NCI-H345 (cell line): ENCODE data around the gene DLG5.
A peak's percentile ranks its signal among the peaks of the same experiment; 100 is the strongest.

Experiments used
- DNase-seq: peaks from one replicate; lab custom pipeline; 2025; lab: John Stamatoyannopoulos, UW

The DLG5 gene

DNA sequence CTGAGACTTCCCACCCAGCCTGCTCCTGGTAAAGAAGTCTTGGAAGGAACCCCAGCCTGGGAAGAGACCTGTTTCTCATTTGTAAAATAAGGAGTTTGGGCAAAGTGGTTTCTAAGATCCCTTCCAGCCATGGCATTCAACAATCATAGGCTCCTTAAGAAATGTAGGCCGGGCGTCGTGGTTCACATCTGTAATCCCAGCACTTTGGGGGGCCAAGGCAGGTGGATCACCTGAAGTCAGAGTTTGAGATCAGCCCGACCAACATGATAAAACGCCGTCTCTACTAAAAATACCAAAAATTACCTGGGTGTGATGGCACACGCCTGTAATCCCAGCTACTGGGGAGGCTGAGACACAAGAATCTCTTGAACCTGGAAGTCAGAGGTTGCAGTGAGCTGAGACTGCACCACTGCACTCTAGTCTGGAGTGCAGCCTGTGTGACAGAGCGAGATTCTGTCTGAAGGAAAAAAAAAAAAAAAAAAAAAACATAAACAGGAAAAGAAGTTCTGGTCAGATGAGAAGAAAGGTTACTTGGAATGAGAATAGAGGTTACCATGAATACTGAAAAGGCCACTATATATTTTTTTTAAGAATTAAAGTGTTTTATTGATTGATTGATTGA, 15.9 kb downstream of the DLG5 start:
- no peak for DNase-seq

DNA sequence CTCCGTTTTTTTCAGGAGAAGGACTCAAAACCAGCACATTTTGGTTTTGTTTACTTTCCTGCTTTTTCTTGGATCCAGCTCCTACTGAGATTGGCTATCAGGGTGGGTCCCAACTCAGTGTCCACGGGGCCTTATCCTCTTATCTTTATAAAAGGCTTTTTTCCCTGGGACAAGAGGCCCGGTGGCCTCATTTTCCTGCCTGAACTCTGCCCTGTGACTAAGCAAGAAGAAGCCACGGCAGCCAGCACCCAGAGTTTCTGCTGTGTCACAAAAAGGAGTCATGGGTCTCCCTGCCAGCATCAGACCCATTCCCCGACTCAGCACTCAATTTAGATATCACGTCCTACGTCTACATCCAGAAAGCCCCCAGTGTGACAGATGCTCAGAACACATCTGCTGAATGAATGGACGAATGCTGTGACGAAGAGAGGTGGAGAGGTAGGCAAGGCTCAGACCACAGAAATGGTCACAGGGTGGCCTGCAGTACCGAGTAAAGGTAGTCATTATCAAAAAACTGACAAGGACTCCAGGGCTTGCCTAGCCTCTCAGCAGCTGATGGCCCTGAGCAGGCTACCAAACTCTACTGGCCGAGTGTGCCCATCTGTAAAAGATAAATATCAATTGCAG, 16.7 kb downstream of the DLG5 start:
- DNase-seq, result no peak

DNA sequence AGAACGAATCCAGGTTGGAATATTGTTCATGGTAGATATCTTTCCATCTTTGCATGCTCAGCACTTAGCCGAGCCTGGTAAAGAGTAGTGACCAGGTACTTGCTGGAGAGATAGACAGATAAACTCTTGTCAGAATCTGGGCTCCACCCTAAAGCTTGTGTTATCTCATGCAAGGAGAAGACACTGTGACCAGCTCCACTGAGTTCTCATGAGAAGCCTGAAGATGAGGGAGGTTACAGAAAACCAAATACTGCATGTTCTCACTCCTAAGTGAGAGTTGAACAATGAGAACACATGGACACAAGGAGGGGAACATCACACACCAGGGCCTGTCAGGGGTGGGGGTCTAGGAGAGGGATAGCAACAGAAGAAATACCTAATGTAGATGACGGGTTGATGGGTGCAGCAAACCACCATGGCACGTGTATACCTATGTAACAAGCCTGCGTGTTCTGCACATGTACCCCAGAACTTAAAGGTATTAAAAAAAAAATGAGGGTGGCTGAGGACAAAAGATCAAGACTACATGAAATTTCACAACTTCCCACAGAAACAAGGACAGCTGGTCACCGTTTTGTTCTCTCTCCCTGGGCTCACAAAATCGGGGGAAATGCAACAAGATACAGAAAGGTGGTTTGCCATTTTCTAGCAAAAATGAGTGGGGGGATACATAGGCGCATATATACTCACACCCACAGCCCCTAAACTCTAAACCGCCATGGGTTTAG, 17.4 kb downstream of the DLG5 start:
- no peak for DNase-seq

DNA sequence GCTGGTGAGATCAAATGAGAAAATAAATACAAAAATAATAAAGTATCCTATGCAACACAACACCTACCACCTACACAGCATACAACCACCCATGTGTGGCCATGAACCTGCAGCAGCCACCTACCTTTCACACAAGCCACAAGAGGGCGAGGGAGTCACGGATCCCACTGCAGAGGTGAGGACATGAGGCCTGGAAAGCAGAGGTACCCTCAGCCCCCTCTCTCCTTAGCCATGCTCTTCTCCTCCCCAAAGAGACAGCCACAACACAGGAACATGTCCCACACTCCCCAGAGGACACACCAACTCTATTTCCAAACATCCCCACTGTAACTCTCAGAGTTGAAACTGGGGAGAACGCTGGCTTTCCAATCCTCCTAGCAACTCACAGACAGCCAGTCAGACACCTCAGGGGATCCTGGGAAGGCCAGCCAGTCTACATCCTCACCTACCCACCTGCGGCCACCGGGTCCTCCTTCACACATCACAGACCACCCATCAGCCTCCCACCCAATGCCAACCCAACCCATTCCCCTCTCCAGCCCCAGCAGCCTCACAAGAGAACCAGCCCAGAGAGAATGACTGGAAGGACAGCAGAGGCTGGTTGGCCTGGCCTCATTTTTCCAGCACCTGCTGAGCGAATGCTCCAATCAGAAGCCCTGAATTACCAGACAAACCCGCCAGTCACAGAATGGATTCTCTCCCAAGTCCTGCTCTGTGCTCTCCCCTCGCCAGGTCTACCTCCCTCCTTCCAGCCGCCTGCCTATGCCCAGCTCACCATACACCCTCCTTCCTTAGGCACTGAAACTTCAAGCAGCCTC, 18.4 kb downstream of the DLG5 start:
- no peak for DNase-seq

DNA sequence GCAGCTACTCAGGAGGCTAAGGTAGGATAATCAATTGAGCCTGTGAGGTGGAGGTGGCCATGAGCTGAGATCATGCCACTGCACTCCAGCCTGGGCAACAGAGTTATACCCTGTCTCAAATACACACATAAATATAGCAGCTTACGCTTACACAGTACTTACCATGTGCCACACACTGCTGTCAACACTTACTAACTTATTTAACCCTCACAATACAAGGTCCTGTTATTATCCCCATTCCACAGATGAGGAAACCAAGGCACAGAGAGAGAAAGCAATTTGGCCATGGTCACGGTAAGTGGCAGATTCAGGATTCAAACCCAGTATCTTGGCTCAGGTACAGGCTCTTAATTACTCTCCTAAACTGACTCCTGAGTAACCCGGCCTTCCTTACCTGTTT, 19.1 kb downstream of the DLG5 start:
- DNase-seq, result no peak

DNA sequence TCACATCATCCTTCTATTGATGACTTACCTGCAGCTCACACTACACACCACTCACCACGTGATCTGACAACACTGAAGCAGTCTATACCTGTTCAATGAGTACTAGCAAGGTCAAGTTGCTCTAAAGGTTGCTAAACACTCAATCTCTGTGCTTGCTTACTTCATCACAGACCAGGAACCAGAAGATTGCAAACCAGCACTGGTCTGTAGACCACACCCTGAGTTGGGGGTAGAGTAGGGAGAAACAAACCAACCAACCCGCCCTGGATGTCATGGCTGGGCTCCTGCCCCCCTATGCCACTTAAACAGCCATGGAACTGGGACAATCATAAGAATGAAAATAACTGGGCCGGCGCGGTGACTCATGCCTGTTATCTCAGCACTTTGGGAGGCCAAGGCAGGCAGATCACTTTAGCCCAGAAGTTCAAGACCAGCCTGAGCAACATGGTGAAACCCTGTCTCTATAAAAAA, 19.6 kb downstream of the DLG5 start:
- no peak for DNase-seq

DNA sequence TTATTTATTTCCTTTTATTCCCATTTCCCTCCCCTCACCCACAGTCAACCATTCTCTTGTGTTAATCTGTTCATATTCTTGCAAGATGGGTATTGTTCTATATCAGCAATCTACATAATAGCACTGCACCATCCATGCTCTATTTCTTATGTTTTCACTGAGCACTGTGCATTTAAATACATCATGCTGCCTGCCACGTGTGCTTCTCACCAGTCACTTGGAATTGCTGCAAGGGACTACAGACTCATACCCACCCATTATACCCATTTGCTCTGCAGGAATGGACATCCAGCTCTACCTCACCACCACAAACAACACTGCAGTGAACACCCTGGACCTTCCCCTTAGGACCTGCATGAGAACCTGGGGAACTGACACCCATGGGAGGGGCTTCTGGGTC, 20.8 kb downstream of the DLG5 start:
- DNase-seq, result peak; percentile 17

DNA sequence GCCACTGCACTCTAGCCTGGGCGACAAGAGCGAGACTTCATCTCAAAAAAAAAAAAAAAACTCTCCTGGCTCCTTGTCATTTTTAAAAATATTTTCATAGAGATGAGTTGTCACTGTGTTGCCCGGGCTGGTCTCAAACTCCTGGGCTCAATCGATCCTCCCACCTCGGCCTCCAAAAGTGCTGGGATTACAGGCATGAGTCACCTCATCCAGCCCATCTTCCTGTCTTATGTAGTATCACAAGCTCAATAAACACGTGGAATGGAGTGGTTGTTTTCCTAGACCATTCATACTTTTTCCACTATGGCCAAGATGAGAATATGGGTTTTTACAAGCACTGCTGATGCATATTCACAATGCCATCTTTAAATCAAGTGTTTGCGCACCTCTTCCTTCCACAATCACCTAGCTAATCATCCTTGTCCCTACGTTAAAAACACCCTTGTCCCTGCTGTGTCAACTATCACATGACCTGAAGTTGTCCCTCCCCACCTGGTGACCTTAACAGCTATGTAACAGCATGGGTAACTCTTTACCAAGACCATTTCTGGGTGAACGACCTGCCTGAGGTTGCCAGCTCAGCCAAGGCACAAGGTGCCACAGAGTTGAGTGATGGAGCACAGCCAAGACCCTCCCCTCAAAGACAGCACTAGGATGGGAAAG, 21.3 kb downstream of the DLG5 start:
- DNase-seq, result peak; percentile 83

DNA sequence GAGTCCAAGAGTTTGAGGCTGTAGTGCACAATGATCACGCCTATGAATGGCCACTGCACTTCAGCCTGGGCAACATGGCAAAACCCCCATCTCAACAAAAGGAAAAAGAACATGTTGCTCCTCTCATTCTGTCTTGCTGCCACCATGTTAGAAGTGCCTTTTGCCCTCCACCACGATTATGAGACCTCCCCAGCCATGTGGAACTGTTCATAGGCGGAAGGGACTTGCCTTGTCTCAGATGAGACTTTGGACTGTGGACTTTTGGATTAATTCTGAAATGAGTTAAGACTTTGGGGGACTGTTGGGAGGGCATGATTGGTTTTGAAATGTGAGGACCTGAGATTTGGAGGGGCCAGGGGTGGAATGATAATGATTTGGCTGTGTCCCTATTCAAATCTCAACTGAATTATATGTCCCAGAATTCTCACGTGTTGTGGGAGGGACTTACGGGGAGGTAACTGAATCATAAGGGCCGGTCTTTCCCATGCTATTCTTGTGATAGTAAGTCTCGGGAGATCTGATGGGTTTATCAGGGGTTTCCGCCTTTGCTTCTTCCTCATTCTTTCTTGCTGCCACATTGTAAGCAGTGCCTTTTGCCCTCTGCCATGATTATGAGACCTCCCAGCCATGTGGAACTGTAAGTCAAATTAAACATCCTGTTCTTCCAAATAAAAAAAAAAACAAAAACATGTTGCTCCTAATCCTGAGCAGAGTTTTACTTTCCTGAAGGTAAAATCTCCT, 22.3 kb downstream of the DLG5 start:
- no peak for DNase-seq

DNA sequence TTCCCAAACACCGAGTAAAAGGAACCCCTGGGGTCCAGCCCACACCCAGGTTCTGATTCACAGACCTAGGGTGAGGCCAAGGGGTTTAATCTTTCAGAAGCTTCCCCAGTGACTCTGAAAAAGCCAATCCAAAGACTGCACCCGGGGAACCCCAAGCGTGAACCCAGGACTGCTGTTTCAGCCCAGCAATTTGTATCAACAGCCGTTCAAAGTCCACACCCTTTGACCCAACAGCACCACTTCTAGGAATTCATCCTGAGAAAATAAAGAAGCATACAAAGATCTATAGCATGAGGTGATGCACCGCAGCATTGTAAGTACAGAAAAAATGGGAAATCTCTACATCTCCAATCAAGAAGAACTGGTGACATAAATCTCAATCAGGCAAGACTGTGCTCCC, 24.4 kb downstream of the DLG5 start:
- no peak for DNase-seq

DNA sequence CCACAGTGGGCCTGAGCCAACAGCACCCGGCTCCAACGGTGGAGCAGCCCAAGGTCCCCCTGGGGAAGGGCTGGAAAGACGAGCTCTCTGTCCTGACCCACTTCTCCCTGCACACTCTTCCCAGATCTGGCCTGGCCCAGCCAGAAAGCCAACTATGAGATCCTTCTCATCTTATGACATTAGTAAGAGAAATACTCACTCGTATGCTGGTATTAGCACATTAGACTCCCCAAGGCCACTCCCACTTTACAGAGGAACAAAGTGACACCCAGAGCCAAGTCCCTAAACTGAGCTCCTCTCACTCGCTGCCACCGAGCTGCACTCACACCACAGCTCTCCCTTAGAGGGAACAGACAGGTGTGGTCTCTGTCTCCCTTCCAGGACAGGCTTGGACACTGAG, 24.8 kb downstream of the DLG5 start:
- DNase-seq, result no peak

DNA sequence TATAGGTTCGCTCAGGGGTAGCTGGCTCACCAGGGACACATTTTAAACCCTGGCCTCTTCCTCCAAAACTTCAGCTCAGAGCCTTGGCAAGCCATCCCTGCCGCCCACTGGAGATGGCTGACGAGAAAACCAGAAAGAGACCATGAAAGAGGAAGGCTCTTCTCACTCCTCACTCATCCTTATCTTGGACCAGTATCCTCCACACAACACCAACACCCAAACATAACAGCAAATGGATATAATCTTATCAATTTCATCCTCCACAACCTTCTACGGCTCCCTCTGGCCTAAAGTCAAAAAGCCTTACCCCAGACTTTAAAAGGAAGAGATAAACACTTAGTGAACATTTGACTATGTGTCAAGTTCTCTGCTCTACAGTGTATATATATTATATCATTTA, 26.9 kb downstream of the DLG5 start:
- DNase-seq, result no peak

DNA sequence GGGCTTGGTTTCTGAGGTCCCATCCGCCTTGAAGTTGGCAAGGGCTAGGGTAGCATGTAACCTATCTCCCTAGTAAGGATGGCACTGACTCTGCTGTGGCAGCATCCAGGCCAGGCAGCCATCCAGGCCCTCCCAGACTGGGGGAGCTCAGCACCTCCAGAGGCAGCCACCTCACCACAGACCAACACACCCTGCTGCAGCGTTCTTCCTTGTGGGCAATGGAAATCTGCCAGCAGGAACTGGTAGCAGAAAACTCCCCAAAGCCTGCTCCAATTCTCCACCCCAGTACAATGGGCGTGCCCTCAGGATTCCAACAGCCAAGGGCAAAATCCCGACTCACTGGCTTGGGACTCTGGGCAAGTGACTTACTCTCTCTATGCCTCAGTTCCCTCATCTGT, 27.5 kb downstream of the DLG5 start:
- DNase-seq, result no peak

DNA sequence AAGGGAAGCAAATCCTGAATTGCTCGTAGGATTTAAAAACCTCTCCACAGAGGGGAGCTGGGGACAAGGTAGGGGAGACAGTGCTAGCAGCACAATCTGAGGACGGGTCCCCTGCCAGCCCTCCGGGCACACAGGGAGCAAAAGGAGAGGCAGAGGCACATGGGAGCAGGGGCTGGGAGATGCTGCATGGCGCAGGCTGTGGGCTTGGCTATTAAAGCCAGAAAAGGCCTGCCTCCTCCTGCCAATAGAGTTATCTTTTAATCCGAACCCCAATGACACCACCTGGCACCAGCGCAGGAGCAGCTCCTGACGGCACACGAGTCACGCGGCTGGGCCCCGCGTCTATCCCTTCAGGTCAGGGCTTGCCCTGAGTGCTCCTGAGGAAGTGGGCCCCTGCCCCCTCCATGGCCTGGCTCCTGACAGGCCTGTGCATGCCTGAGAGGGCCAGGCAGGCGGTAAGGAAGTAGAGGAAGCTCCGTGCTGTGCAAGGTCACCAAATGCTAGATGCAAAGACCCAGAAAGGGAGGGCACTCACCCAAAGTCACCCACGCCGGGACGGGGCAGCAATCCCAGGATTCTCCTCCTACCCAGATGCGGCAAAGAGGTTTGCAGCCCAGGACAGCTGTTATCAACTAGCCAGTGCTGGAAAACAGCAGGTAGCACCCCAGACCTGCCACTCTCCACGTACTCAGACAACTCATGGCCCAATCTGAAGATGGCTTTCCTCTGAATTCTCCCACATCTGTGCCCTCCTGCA, 28.1 kb downstream of the DLG5 start:
- DNase-seq, result peak; percentile 25

DNA sequence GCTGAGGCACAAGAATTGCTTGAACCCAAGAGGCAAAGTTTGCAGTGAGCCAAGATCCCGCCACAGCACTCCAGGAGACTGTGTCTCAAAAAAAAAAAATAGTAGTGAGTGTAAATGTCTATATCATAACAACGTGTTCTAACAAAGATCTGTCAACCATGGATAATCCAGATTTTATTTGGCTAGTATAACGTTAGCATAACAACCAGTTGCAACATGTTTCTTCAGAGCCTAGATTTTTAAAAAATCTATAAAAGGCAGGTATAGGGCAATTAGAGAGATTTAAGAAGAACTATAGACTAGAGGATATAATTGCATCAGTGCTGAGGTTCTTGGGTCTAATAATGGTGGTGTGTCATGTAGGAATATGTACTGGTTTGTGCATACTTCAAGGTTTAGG, 30.5 kb downstream of the DLG5 start:
- no peak for DNase-seq

DNA sequence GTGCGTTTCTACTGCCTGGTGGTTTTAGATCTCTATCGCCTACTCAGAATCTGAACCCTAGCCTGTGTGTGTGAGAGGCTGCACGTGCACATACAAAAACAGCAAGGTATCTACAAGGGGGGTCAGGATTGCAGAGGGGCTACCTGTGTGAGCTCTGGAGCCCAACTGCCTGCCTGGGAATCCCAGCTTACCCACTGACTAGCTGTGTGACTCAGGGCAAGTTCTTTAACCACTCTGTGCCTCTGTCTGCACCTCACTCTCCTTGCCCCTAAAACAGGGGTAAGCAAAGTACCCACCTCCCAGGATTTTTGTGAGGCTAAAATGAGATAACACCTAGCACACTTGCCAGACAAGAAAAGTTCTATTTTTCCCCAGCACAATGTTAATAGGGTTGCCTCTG, 32.5 kb downstream of the DLG5 start:
- no peak for DNase-seq

DNA sequence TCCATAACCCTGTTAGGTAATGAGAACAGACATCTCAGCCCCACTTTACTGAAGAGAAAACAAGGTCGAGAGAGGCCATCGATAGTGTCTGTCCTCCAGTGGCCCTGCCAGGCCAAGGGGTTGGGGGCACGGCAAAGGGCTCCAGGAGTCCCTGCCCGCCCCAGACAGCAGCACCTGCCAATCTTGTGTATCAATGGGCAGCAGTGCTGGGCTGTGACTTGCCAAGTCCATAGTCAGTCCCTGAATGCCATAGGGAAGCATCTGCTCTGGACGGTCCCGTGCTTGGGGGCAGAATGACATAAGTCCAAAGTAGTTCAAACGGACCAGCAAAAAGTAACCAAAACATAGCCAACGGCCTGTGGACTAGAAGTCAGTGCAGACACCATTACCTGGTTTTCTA, 33.2 kb downstream of the DLG5 start:
- no peak for DNase-seq

DNA sequence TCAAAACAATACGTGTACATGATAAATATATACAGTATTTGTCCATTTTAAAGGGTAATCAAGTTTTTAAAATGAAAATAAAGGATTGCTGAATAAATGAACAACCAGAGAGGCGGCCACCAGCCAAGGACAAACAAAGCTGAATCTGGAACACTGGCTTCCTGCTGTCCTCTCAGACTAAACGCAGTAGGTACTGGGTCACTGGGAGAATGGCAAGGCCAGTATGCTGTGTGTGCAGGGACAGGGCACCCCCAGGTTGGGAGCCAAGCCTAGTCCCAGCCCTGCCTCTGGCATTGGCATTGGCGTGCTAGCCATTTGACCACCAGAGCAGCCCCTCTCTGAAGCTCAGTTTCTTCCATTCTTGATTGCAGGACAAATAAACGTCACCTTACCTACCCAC, 33.8 kb downstream of the DLG5 start:
- no peak for DNase-seq

DNA sequence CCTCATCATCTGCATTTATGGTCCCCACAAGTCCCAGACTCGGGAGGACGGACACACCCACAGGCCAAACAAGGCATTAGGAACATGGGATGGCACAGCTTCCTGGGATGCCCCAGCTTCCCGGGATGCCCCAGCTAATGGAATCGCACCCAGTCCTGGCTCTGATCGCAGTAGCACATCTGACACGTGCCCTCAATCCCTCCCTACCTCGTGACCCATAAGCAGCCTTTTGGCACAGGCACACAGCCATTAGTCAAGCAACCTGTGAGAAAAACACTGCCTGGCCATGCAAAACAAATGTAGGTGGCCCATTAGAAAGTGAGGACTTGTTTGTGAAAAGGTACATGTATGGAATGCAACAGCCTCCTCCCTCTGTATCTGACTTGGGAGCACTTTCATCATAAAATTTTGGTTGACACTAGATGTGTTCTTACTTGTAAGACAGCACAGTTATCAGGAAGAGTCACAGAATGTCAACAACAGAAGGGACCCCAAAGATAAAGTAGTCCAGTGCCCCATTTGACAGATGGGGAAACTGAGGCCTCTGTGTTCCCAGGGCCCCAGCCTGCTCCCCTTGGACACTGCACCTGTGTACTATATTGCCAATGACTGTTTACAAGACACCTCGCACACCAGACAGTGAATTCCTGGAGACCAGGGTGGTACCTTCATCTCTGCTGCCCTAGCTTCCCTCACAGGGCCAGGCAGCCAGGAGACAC, 34.4 kb downstream of the DLG5 start:
- DNase-seq, result no peak

DNA sequence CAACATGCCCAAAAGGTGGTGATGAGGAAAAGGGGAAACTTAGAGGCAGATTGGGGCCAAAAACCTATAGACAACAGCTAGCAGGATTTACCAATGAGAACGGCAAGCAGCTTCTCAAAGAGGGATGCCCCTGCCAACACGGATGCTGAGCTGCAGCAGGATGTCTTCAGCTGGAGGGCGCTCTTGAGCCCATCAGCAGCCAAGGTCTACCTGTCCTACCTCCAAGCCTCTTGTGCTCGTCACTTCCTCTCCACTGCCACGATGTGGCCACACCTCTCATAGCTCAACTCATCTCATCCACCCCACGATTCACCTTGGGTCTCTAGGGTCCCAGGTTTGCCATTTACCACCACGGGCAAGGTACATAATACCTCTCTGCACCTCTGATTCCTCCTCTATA, 36.5 kb downstream of the DLG5 start:
- no peak for DNase-seq
